K562 treated with DMSO at 1 percent for 12 hours (cell line): Measurements from ENCODE around the gene LAX1. TPM values are rescaled to one million over a fixed set of nuclear protein-coding genes. Genes with fewer than 3 reads are reported as not detected.

Experiments used
- total RNA-seq: library from RNA; unstranded; fragments of 300-600 nt; gene quantifications from 2 replicates; pipeline ENCODE4 v1.2.3, GENCODE V29; 2022; ENCODE audit not compliant: insufficient read depth

Gene LAX1
- total RNA-seq: not detected in 2 replicates

DNA sequence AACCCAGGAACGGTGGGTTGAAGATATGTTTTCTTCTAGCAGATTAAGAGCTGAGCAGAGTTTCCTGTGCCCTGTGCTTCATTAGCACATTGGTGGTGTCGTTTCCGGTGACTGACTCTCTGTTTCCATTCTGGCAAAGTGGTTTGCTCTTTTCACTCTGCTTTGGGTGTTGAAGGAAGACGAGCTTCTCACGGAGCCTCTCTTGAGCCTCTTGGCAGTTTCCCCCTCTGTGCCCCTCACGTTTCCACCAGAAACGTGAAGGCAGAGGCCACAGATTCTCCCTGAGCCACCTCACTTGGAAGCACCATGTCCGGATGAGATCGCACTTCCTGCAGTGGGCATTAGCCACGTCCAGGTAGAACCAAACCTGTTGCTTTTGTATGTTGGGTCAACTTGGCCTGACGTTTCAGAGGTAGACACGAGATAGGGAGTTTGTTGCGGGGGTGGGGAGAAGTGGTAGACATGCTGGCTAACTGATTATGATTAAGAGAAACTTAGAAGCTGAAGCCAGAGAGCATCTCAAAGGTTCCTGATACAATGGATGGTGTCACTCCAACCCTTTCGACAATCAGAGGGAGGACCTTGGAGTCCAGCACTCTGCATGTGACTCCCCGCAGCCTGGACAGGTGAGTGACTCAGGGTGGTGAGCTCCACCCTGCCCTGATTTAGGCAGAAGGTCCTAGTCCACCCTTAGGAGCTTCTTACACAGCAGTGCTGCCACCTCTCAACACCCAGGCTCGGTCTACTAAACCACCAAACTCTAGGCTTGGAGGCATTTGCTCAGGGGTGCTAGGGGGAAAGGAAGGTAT is at the start of gene LAX1:
Gene LAX1 (plus strand): TSS at position 155 of the 809 bp plus-strand sequence. CDS start 383 bp downstream, at position 538.

GRCh38 chr1:203795441-203796235 is 30.7 kb downstream of the LAX1 start, which contains the start of the genes ZBED6 and ZC3H11A:
Gene ZBED6, plus strand, starts transcription at chr1:203795623. Its CDS starts 1,900 bp downstream, at chr1:203797523.
Gene ZC3H11A, plus strand, starts transcription at chr1:203795623. Its CDS starts 21,448 bp downstream, at chr1:203817071.

Other genes with a start within 250 kb of the LAX1 start
- gene ATP2B4, start 138.4 kb upstream of the LAX1 start, total RNA-seq: 6.0 and 24.6 TPM in 2 replicates
- gene ZBED6, start 30.4 kb downstream of the LAX1 start, total RNA-seq: 0.27 and 4.8 TPM in 2 replicates
- gene ZC3H11A, start 30.4 kb downstream of the LAX1 start, total RNA-seq: 34.7 and 105 TPM in 2 replicates
- 127 and 189 TPM in 2 replicates for gene SNRPE, start 96.4 kb downstream of the LAX1 start, total RNA-seq